ENCODE data around the gene TADA3.

The TADA3 gene

GRCh38 chr3:9760779-9761505, 31.3 kb downstream of the TADA3 start:
- Mint-ChIP-seq H3K9me3 (no peaks in the 10 kb centered on the region), H3K27me3 (ENCODE audit: low read depth, poor library complexity) (no peaks in the 10 kb centered on the region), H3K4me1 (peaks cover 3% of the 10 kb centered on the region), H3K4me3 (no peak overlapping the region), H3K27ac (peak overlapping the region; percentile 41), H3K36me3 (ENCODE audit: low read depth) (peaks cover 44% of the 10 kb centered on the region)
- DNase-seq = no peak
- TF ChIP-seq CTCF (IDR thresholded peaks at IDR 0.05) = no peak

- H3K36me3 Mint-ChIP-seq (ENCODE audit: low read depth) = peaks cover 51% of the 10 kb centered on the region
- TF ChIP-seq CTCF (IDR thresholded peaks at IDR 0.05) = no peak
- no peak for DNase-seq
- H3K9me3 Mint-ChIP-seq = no peaks in the 10 kb centered on the region
- H3K4me1 Mint-ChIP-seq = no peaks in the 10 kb centered on the region
- no peaks in the 10 kb centered on the region for H3K27me3 Mint-ChIP-seq (ENCODE audit: low read depth, poor library complexity)
- H3K27ac Mint-ChIP-seq = no peak overlapping the region
- no peak overlapping the region for H3K4me3 Mint-ChIP-seq
These were observed 34.8 kb downstream of the TADA3 start for GRCh38 chr3:9757427-9757826.

GRCh38 chr3:9754678-9755077, 37.6 kb downstream of the TADA3 start:
- H3K27ac Mint-ChIP-seq = no peak overlapping the region
- H3K4me1 Mint-ChIP-seq = peaks cover 22% of the 10 kb centered on the region
- peaks cover 3% of the 10 kb centered on the region for H3K27me3 Mint-ChIP-seq (ENCODE audit: low read depth, poor library complexity)
- no peaks in the 10 kb centered on the region for H3K9me3 Mint-ChIP-seq
- no peak for DNase-seq
- peaks cover 51% of the 10 kb centered on the region for H3K36me3 Mint-ChIP-seq (ENCODE audit: low read depth)
- no peak overlapping the region for H3K4me3 Mint-ChIP-seq
- no peak for TF ChIP-seq CTCF (IDR thresholded peaks at IDR 0.05)

- H3K9me3 Mint-ChIP-seq = no peaks in the 10 kb centered on the region
- no peak for TF ChIP-seq CTCF (IDR thresholded peaks at IDR 0.05)
- H3K27ac Mint-ChIP-seq = no peak overlapping the region
- H3K27me3 Mint-ChIP-seq (ENCODE audit: low read depth, poor library complexity) = peaks cover 3% of the 10 kb centered on the region
- DNase-seq = no peak
- H3K4me1 Mint-ChIP-seq = peaks cover 31% of the 10 kb centered on the region
- peak overlapping the region; percentile 94 for H3K4me3 Mint-ChIP-seq
- peaks cover 54% of the 10 kb centered on the region for H3K36me3 Mint-ChIP-seq (ENCODE audit: low read depth)
These were observed 41.5 kb downstream of the TADA3 start for GRCh38 chr3:9750556-9751411.

GRCh38 chr3:9749645-9750555, 42.4 kb downstream of the TADA3 start, which contains the start of gene OGG1:
TSS of gene OGG1 (plus strand) at chr3:9749952. CDS start at chr3:9750287, 335 bp downstream.
- DNase-seq = peak; percentile 95
- peaks cover 3% of the 10 kb centered on the region for H3K27me3 Mint-ChIP-seq (ENCODE audit: low read depth, poor library complexity)
- peaks cover 31% of the 10 kb centered on the region for H3K4me1 Mint-ChIP-seq
- peak within 1 kb of the TSS; percentile 94 for H3K4me3 Mint-ChIP-seq
- no peak for TF ChIP-seq CTCF (IDR thresholded peaks at IDR 0.05)
- peaks cover 58% of the 10 kb centered on the region for H3K36me3 Mint-ChIP-seq (ENCODE audit: low read depth)
- H3K9me3 Mint-ChIP-seq = no peaks in the 10 kb centered on the region
- H3K27ac Mint-ChIP-seq = peak within 1 kb of the TSS; percentile 98
